Mammary epithelial cell (primary cell): Measurements from ENCODE around the gene ACMSD.

Experiments used
- EZH2 ChIP-seq: IDR thresholded peaks from 2 replicates; pipeline ENCODE4 v1.6.1; 2012; ENCODE audit warnings: low read length, inconsistent platforms, borderline replicate concordance
- TF ChIP-seq, protein P1 (sequence below), 2 donors: IDR thresholded peaks in 1 of 2; conservative IDR thresholded peaks in 1 of 2; 2 replicates each; pipeline ENCODE4 v1.5.1; 2011 to 2012; ENCODE audit warnings: inconsistent platforms in 2 of 2, low read length in 2 of 2, mild to moderate bottlenecking in 2 of 2, control low read depth in 1 of 2, low read depth in 1 of 2; ENCODE audit not compliant: insufficient read depth in 1 of 2; ENCODE audit errors: extremely low read depth in 1 of 2

- TF ChIP-seq, protein P1, sequence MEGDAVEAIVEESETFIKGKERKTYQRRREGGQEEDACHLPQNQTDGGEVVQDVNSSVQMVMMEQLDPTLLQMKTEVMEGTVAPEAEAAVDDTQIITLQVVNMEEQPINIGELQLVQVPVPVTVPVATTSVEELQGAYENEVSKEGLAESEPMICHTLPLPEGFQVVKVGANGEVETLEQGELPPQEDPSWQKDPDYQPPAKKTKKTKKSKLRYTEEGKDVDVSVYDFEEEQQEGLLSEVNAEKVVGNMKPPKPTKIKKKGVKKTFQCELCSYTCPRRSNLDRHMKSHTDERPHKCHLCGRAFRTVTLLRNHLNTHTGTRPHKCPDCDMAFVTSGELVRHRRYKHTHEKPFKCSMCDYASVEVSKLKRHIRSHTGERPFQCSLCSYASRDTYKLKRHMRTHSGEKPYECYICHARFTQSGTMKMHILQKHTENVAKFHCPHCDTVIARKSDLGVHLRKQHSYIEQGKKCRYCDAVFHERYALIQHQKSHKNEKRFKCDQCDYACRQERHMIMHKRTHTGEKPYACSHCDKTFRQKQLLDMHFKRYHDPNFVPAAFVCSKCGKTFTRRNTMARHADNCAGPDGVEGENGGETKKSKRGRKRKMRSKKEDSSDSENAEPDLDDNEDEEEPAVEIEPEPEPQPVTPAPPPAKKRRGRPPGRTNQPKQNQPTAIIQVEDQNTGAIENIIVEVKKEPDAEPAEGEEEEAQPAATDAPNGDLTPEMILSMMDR (conservative IDR thresholded peaks at IDR 0.05 in 1 of 2, IDR thresholded peaks at IDR 0.05 in 1 of 2; ENCODE audit: extremely low read depth in 1 of 2, insufficient read depth in 1 of 2, low read depth in 1 of 2, low read length in 2 of 2), result no peak
- TF ChIP-seq EZH2, result no peak
These were observed 80.3 kb downstream of the ACMSD start, which contains the start of gene CCNT2 for GRCh38 chr2:134918526-134919340.
